Measurements from ENCODE around the gene UBTD2. TPM values are rescaled to one million over a fixed set of nuclear protein-coding genes. Genes with fewer than 3 reads are reported as not detected.

Gene UBTD2
- total and polyA plus RNA-seq, 2 of the 4 experiments (the other 2 are of a cell fraction) = 11.2 to 20.6 TPM

DNA sequence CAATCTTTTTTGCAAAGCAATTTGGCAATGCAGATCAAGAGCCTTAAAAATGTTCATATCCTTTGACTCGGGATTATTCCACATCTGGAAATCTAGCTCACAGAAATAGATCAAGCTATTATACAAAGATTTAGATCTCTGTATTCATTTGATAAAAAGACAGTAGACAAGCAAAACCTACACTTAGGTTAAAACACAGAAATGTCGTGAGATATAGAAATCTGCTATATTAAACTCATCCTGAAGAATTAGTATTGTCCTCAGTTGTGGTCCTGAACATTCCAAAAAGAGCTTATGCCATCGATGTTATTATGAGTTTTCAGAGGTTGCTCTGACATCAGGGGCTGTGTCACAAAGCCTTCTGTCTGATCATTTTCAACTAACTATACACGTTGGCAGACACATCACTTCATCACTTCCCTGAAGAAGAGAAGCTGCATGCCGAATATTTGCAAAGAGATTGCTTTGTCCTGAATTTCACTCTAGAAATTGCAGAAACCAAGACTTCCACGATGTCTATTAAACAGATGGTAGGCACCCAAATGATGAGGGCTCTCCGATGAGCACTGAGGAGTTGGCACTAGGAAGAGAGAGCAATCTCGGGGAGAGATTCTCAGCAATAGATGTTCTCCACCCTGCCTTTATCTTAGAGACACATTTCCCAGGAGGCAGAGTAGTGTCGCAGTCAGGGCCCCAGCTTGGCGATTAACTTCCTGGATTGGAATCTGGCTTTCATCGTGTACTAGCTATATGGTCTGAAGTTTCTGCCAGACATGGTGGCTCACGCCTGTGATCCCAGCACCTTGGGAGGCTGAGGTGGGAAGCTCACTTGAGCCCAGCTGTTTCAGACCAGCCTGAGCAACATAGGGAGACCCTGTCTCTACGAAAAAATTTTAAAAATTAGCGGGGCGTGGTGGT, 1.9 kb upstream of the UBTD2 start:
- TF ChIP-seq, protein P1, sequence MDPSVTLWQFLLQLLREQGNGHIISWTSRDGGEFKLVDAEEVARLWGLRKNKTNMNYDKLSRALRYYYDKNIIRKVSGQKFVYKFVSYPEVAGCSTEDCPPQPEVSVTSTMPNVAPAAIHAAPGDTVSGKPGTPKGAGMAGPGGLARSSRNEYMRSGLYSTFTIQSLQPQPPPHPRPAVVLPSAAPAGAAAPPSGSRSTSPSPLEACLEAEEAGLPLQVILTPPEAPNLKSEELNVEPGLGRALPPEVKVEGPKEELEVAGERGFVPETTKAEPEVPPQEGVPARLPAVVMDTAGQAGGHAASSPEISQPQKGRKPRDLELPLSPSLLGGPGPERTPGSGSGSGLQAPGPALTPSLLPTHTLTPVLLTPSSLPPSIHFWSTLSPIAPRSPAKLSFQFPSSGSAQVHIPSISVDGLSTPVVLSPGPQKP (IDR thresholded peaks at IDR 0.05; ENCODE audit: borderline replicate concordance, low read depth, low read length) = no peak
- no peak overlapping the region for H4K5ac ChIP-seq (ENCODE audit: low read depth, low read length)
- peaks cover 7 to 25% of the 10 kb centered on the region in 2 experiments; a peak in 3 of 4 replicates for H3K79me1 ChIP-seq (ENCODE audit: low read depth in 1 of 2, low read length in 2 of 2)
- H3K27me3 ChIP-seq (ENCODE audit: control insufficient read depth, insufficient read depth, low read length) = no peaks in the 10 kb centered on the region
- no peak overlapping the region for H3K56ac ChIP-seq (ENCODE audit: extremely low read depth, insufficient read depth, low read length)
- no peak overlapping the region for H3K14ac ChIP-seq (replicated peaks; ENCODE audit: low read depth, low read length)
- peak overlapping the region; percentile 44 for H2AK9ac ChIP-seq (replicated peaks; ENCODE audit: low read depth, low read length, poor library complexity)
- H3K9ac ChIP-seq (ENCODE audit: low read depth, low read length) = 0 out of 2 replicates have a peak overlapping the region, but pooled peaks have one; percentile 6
- H4K8ac ChIP-seq (ENCODE audit: low read depth in 2 of 2, low read length in 2 of 2) = peak overlapping the region in 1 of 2 experiments; percentile 37; a peak in 2 of 4 replicates
- dilution Hi-C loops (cut with HindIII; ENCODE audit: low sequenced_read_pairs, unreplicated experiment) (no loop called here), intact Hi-C loops (cut with micrococcal nuclease) (no loop called here), in situ Hi-C loops (cut with MboI; ENCODE audit: low sequenced_read_pairs) (loop anchor here (10.0 to 25.0 kb wide), 2 partner anchors 181 to 873 kb away; partner anchors contain the start of gene FGF18)
- BruUV-seq (replicated peaks) = no TSS peak
- H4K20me1 ChIP-seq (ENCODE audit: insufficient read depth, low read length) = peaks cover 26% of the 10 kb centered on the region
- H3K4ac ChIP-seq (ENCODE audit: low read depth, low read length) = no peak overlapping the region
- no peaks in the 10 kb centered on the region for H3K36me3 ChIP-seq (ENCODE audit: control insufficient read depth, insufficient read depth, low read length)
- H2AK5ac ChIP-seq (ENCODE audit: low read depth, low read length) = peak overlapping the region; percentile 27; the same call in 1 of the 2 replicates
- no peak overlapping the region for H3K27ac ChIP-seq (ENCODE audit: insufficient read depth, low read length)
- WGBS, 2 experiments (ENCODE audit: extremely low coverage in 2 of 2, insufficient read length in 1 of 2) = 76% methylated on average over 6 of the region's 15 CpGs; no CpG with 5 or more reads in 1 of the 2 experiments
- H3K23ac ChIP-seq (ENCODE audit: low read depth, low read length) = peak overlapping the region; percentile 64; the same call in 1 of the 2 replicates
- no peak overlapping the region for H3K18ac ChIP-seq (ENCODE audit: low read depth, low read length)
- no peak overlapping the region for H2BK120ac ChIP-seq (ENCODE audit: low read depth, low read length)
- H2BK5ac ChIP-seq (ENCODE audit: low read depth, low read length, poor library complexity, severe bottlenecking) = no peak overlapping the region
- no peak overlapping the region for H2BK15ac ChIP-seq (ENCODE audit: low read depth, low read length)
- H3K4me1 ChIP-seq (ENCODE audit: control insufficient read depth, insufficient read depth, low read length) = peaks cover 3% of the 10 kb centered on the region
- peak overlapping the region; percentile 61 for H2AFZ ChIP-seq (replicated peaks; ENCODE audit: low read length, poor library complexity)
- no peak overlapping the region for H3K4me3 ChIP-seq (ENCODE audit: insufficient read depth, low read depth, low read length)
- ChIA-PET CTCF (interaction anchor here (1.3 kb wide), 1 partner anchor 8 kb away, joined by 11 read pairs; no protein-coding TSS in a partner anchor), POLR2A (ENCODE audit: unreplicated experiment) (no interaction called here)
- ATAC-seq (ENCODE audit: low read depth) (no peak), DNase-seq (no peak)
- H3K4me2 ChIP-seq (ENCODE audit: low read depth, low read length) = no peak overlapping the region
- H4K91ac ChIP-seq (ENCODE audit: insufficient read depth, low read depth, low read length) = no peak overlapping the region
- H3K9me1 ChIP-seq (ENCODE audit: insufficient read depth, low read length) = peaks cover 4% of the 10 kb centered on the region; the same call in 1 of the 2 replicates
- H2BK20ac ChIP-seq (ENCODE audit: low read depth, low read length) = no peak overlapping the region
- H3K9me3 ChIP-seq (ENCODE audit: control insufficient read depth, insufficient read depth, low read length) = no peaks in the 10 kb centered on the region
